Neuronal stem cell (in vitro differentiated cells): ENCODE data around the gene CCDC150.
"Not testable (repeated sequence)": the region's sequence is repeated elsewhere in the genome, so short reads cannot be mapped to it uniquely, and the experiment has no call there.

Experiments used
- DNase-seq: peaks from one replicate; pipeline ENCODE4 v3.0.0-alpha.2; 2013; ENCODE audit warnings: low spot score
- H2AFZ ChIP-seq: one replicate; pipeline ENCODE4 v1.6.1; 2013; ENCODE audit warnings: mild to moderate bottlenecking, low read length, inconsistent platforms
- H2AK5ac ChIP-seq: 2 replicates; pipeline ENCODE4 v1.6.1; 2013; ENCODE audit warnings: low read depth, mild to moderate bottlenecking, inconsistent platforms, low read length, moderate library complexity, mixed read lengths
- H2BK120ac ChIP-seq: 2 replicates; pipeline ENCODE4 v1.6.1; 2013; ENCODE audit warnings: low read depth, mild to moderate bottlenecking, inconsistent platforms, low read length, moderate library complexity, mixed read lengths
- H2BK12ac ChIP-seq: one replicate; pipeline ENCODE4 v1.6.1; 2013; ENCODE audit warnings: low read length, inconsistent platforms
- H2BK15ac ChIP-seq: 2 replicates; pipeline ENCODE4 v1.6.1; 2013; ENCODE audit warnings: mild to moderate bottlenecking, low read length, inconsistent platforms, mixed read lengths
- H2BK5ac ChIP-seq: one replicate; pipeline ENCODE4 v1.6.1; 2013; ENCODE audit warnings: inconsistent platforms, mild to moderate bottlenecking, low read length, moderate library complexity
- H3K14ac ChIP-seq: one replicate; pipeline ENCODE4 v1.6.1; 2013; ENCODE audit warnings: low read length, inconsistent platforms
- H3K18ac ChIP-seq: 2 replicates; pipeline ENCODE4 v1.6.1; 2013; ENCODE audit warnings: low read length, inconsistent platforms
- H3K23ac ChIP-seq: 2 replicates; pipeline ENCODE4 v1.6.1; 2013; ENCODE audit warnings: low read depth, mild to moderate bottlenecking, mixed read lengths, low read length, inconsistent platforms; ENCODE audit not compliant: poor library complexity
- H3K27ac ChIP-seq: replicated peaks from 3 replicates; pipeline ENCODE4 v1.5.1; 2013; ENCODE audit warnings: low read length, inconsistent platforms
- H3K27me3 ChIP-seq, 3 experiments: 2 replicates each; pipeline ENCODE4 v1.6.1; 2013; ENCODE audit warnings: low read length in 3 of 3, mild to moderate bottlenecking in 2 of 3, inconsistent platforms in 1 of 3, low read depth in 1 of 3, mixed read lengths in 1 of 3, moderate library complexity in 1 of 3; ENCODE audit not compliant: control insufficient read depth in 3 of 3, insufficient read depth in 3 of 3
- H3K36me3 ChIP-seq, 2 donors: replicated peaks in 1 of 2; 2 replicates each; pipeline ENCODE4 v1.6.1; 2013; ENCODE audit warnings: low read length in 2 of 2; ENCODE audit not compliant: control insufficient read depth in 2 of 2, insufficient read depth in 2 of 2
- H3K4ac ChIP-seq: 2 replicates; pipeline ENCODE4 v1.6.1; 2013; ENCODE audit warnings: inconsistent platforms, mild to moderate bottlenecking, low read length, moderate library complexity
- H3K4me1 ChIP-seq, 2 donors: 1 replicate in 1 of 2; 2 replicates in 1 of 2; pipeline ENCODE4 v1.6.1; 2013; ENCODE audit warnings: low read length in 2 of 2, low read depth in 1 of 2; ENCODE audit not compliant: control insufficient read depth in 2 of 2, insufficient read depth in 1 of 2
- H3K4me2 ChIP-seq: one replicate; pipeline ENCODE4 v1.6.1; 2013; ENCODE audit warnings: mild to moderate bottlenecking, low read length, inconsistent platforms; ENCODE audit not compliant: insufficient read depth, poor library complexity, severe bottlenecking
- H3K4me3 ChIP-seq, 2 donors: 2 replicates each; pipeline ENCODE4 v1.5.1; 2013; ENCODE audit warnings: low read length in 2 of 2, mild to moderate bottlenecking in 2 of 2, inconsistent platforms in 1 of 2, moderate library complexity in 1 of 2
- H3K79me1 ChIP-seq: one replicate; pipeline ENCODE4 v1.6.1; 2013; ENCODE audit warnings: low read depth, mild to moderate bottlenecking, inconsistent platforms, low read length, moderate library complexity
- H3K9ac ChIP-seq: one replicate; pipeline ENCODE4 v1.6.1; 2013; ENCODE audit warnings: mild to moderate bottlenecking, low read depth, low read length, inconsistent platforms; ENCODE audit not compliant: poor library complexity
- H3K9me3 ChIP-seq, 2 donors: replicated peaks in 1 of 2; 2 replicates each; pipeline versions ENCODE3 to v1.6.1; 2013; ENCODE audit warnings: low read length in 2 of 2, mild to moderate bottlenecking in 2 of 2, inconsistent platforms in 1 of 2, low read depth in 1 of 2, mixed read lengths in 1 of 2, moderate library complexity in 1 of 2; ENCODE audit not compliant: control insufficient read depth in 2 of 2, insufficient read depth in 1 of 2
- H4K8ac ChIP-seq: one replicate; pipeline ENCODE4 v1.6.1; 2013; ENCODE audit warnings: low read depth, mild to moderate bottlenecking, inconsistent platforms, low read length, moderate library complexity
- H4K91ac ChIP-seq: one replicate; pipeline ENCODE4 v1.6.1; 2013; ENCODE audit warnings: low read length, low read depth, mild to moderate bottlenecking, inconsistent platforms; ENCODE audit not compliant: poor library complexity
- WGBS, 2 donors: extraction: QIAGEN DNeasy Blood & Tissue Kit; methylation state at CpG; one replicate each; pipeline ENCODE4 v1.1.7; 2013; ENCODE audit warnings: missing lambda C conversion rate in 2 of 2, mixed read lengths in 1 of 2; ENCODE audit not compliant: insufficient read length in 2 of 2, insufficient replicate concordance in 1 of 2; ENCODE audit errors: extremely low coverage in 2 of 2; 5-methylcytosine and 5-hydroxymethylcytosine counted together

Gene CCDC150

DNA sequence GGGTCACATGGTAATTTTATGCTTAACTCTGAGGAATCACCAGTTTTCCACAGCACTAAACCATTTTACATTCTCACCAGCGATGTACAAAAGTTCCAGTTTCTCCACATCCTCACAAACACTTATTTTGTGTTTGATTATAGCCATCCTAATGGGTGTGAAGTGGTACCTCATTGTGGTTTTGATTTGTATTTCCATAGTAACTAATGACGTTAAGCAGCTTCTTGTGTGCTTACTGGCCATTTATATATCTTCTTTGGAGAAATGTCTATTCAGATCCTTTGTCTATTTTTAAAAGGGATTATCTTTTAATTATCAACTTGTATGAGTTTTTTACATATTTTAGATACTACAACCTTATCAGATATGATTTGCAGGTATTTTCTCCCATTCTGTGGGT, 42.0 kb downstream of the CCDC150 start:
- Histone ChIP-seq H3K27me3 (no peaks in the 10 kb centered on the region), H2BK5ac (no peak overlapping the region), H3K4me2 (no peak overlapping the region), H4K8ac (no peak overlapping the region), H3K9ac (no peak overlapping the region), H2AK5ac (no peak overlapping the region), H3K4me1 (no peaks in the 10 kb centered on the region), H2BK120ac (no peak overlapping the region), H3K14ac (no peak overlapping the region), H3K79me1 (no peaks in the 10 kb centered on the region), H3K4me3 (no peak overlapping the region), H3K9me3 (peaks cover 3 to 10% of the 10 kb centered on the region in 2 donors), H3K36me3 (peaks cover 2 to 57% of the 10 kb centered on the region in 2 donors), H3K4ac (no peak overlapping the region), H4K91ac (no peak overlapping the region), H2BK12ac (no peak overlapping the region), H2AFZ (no peak overlapping the region), H3K18ac (no peak overlapping the region), H3K23ac (no peak overlapping the region), H2BK15ac (no peak overlapping the region), H3K27ac (no peak overlapping the region)
- DNase-seq: no peak
- WGBS, 2 donors: no CpG with 5 or more reads among the region's 2 CpGs

GRCh38 chr2:196685792-196686191, 46.3 kb downstream of the CCDC150 start:
- Histone ChIP-seq H2BK5ac (no peak overlapping the region), H2AK5ac (no peak overlapping the region), H3K14ac (no peak overlapping the region), H3K9me3 (peaks cover 3 to 12% of the 10 kb centered on the region in 2 donors), H3K4me1 (no peaks in the 10 kb centered on the region), H4K91ac (no peak overlapping the region), H3K4me3 (no peak overlapping the region), H3K18ac (no peak overlapping the region), H3K4ac (no peak overlapping the region), H3K9ac (no peak overlapping the region), H3K4me2 (no peak overlapping the region), H2BK120ac (no peak overlapping the region), H3K27ac (no peak overlapping the region), H2BK15ac (no peak overlapping the region), H3K79me1 (no peaks in the 10 kb centered on the region), H3K27me3 (no peaks in the 10 kb centered on the region), H2BK12ac (no peak overlapping the region), H3K23ac (no peak overlapping the region), H4K8ac (no peak overlapping the region), H3K36me3 (peaks cover 0 to 23% of the 10 kb centered on the region in 2 donors), H2AFZ (no peak overlapping the region)
- DNase-seq: no peak
- no CpG with 5 or more reads among the region's 7 CpGs for WGBS, 2 donors

GRCh38 chr2:196686737-196687136, 47.2 kb downstream of the CCDC150 start:
- Histone ChIP-seq H3K9me3 (peaks cover 3 to 10% of the 10 kb centered on the region in 2 donors), H3K36me3 (peaks cover 0 to 15% of the 10 kb centered on the region in 2 donors)
- not testable (repeated sequence) for H3K14ac ChIP-seq, H3K79me1 ChIP-seq, H3K23ac ChIP-seq, H3K4me1 ChIP-seq, H2AK5ac ChIP-seq, H2AFZ ChIP-seq, H3K4me2 ChIP-seq, H2BK12ac ChIP-seq, H3K4ac ChIP-seq, H3K27ac ChIP-seq, H3K9ac ChIP-seq, H2BK15ac ChIP-seq, H2BK120ac ChIP-seq, H3K4me3 ChIP-seq, H4K91ac ChIP-seq, H4K8ac ChIP-seq, H3K18ac ChIP-seq, H2BK5ac ChIP-seq, DNase-seq, H3K27me3 ChIP-seq
- no CpG with 5 or more reads among the region's 2 CpGs for WGBS, 2 donors

DNA sequence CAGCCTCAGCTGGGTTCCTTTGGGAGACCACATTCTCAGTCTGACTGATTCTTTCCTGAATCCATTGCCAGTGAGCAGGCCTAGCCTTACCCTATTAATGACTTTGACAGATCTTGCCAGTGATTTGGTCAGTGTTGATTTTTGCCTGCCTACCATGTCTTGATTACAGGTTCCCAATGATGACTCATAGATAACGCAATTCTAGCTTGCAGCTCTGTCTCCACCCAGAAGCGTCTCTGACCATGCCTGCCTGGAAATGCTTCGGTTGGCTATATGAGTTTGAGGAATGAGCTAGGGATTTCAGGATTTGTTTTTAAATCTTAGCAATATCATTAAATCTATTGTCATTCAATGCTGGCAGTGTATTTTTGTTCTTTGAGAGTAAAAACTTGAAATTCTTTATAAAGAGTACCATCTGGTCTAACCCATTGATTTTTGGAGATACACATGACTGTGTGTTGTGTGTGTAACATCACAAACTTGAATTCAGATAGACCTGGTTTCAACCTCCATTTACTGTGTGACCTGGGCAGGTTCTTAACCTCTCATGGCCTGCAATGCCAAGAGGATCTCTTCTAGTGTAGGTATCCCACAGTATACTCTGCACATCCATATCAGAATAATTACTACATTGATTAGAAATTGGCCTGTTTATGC, 57.0 kb downstream of the CCDC150 start:
- Histone ChIP-seq H2BK15ac (no peak overlapping the region), H2AFZ (no peak overlapping the region), H2BK12ac (no peak overlapping the region), H2AK5ac (no peak overlapping the region), H3K14ac (no peak overlapping the region), H2BK120ac (no peak overlapping the region), H3K4me2 (no peak overlapping the region), H3K9ac (no peak overlapping the region), H3K79me1 (no peaks in the 10 kb centered on the region), H3K4me3 (no peak overlapping the region), H3K36me3 (peaks cover 2 to 3% of the 10 kb centered on the region in 2 donors), H3K4ac (no peak overlapping the region), H4K91ac (no peak overlapping the region), H3K23ac (no peak overlapping the region), H3K9me3 (peaks cover 0 to 4% of the 10 kb centered on the region in 2 donors), H4K8ac (no peak overlapping the region), H3K27ac (no peak overlapping the region), H3K27me3 (no peaks in the 10 kb centered on the region), H3K18ac (no peak overlapping the region), H3K4me1 (no peaks in the 10 kb centered on the region), H2BK5ac (no peak overlapping the region)
- no CpG with 5 or more reads among the region's 3 CpGs for WGBS, 2 donors
- DNase-seq: no peak
